ENCODE results near the gene WT1.

Gene WT1

GRCh38 chr11:32438346-32438865, 3.1 kb upstream of the WT1 start:
- no peak for DNase-seq (ENCODE audit: low read depth)

GRCh38 chr11:32437495-32438345, 2.4 kb upstream of the WT1 start:
- no peak for DNase-seq (ENCODE audit: low read depth)

- no peak for DNase-seq (ENCODE audit: low read depth)
Measured at GRCh38 chr11:32436751-32437494, 1.6 kb upstream of the WT1 start.

- DNase-seq (ENCODE audit: low read depth) = no peak
Measured at GRCh38 chr11:32435942-32436750, 807 bp upstream of the WT1 start.

- no peak for DNase-seq (ENCODE audit: low read depth)
Measured at GRCh38 chr11:32435152-32435480, 223 bp downstream of the WT1 start.

- DNase-seq (ENCODE audit: low read depth) = no peak
Measured at GRCh38 chr11:32434356-32435151, 785 bp downstream of the WT1 start.

- DNase-seq (ENCODE audit: low read depth) = no peak
Measured at GRCh38 chr11:32433914-32434355, 1.4 kb downstream of the WT1 start.

- no peak for DNase-seq (ENCODE audit: low read depth)
Measured at GRCh38 chr11:32433101-32433913, 2.0 kb downstream of the WT1 start.

GRCh38 chr11:32432565-32432964, 2.8 kb downstream of the WT1 start:
- no peak for DNase-seq (ENCODE audit: low read depth)

GRCh38 chr11:32430568-32431381, 4.6 kb downstream of the WT1 start:
- no peak for DNase-seq (ENCODE audit: low read depth)

GRCh38 chr11:32429477-32429876, 5.9 kb downstream of the WT1 start:
- DNase-seq (ENCODE audit: low read depth) = no peak

GRCh38 chr11:32428665-32429303, 6.6 kb downstream of the WT1 start:
- no peak for DNase-seq (ENCODE audit: low read depth)

GRCh38 chr11:32427935-32428664, 7.2 kb downstream of the WT1 start:
- no peak for DNase-seq (ENCODE audit: low read depth)

- DNase-seq (ENCODE audit: low read depth) = no peak
Measured at GRCh38 chr11:32427616-32427934, 7.8 kb downstream of the WT1 start.

- DNase-seq (ENCODE audit: low read depth) = no peak
Measured at GRCh38 chr11:32426819-32427615, 8.3 kb downstream of the WT1 start.

GRCh38 chr11:32426192-32426591, 9.1 kb downstream of the WT1 start:
- DNase-seq (ENCODE audit: low read depth) = no peak

- no peak for DNase-seq (ENCODE audit: low read depth)
Measured at GRCh38 chr11:32425761-32426160, 9.6 kb downstream of the WT1 start.

GRCh38 chr11:32422545-32422944, 12.8 kb downstream of the WT1 start:
- no peak for DNase-seq (ENCODE audit: low read depth)

Measured in HS-5 (cell line).